HT-29 (cell line): ENCODE measurements around the gene CDK4. TPM values are rescaled to one million over a fixed set of nuclear protein-coding genes. Genes with fewer than 3 reads are reported as not detected.

Experiments
- DNase-seq: peaks from one replicate; pipeline ENCODE4 v3.0.0-alpha.2; 2015; ENCODE audit warnings: low spot score
- total RNA-seq: library from RNA; depleted of rRNA; stranded (reverse); fragments of >200 nt; shearing (Covaris generic); gene quantifications from 2 replicates; pipeline ENCODE4 v1.2.3, GENCODE V29; 2014

CDK4 gene
- total RNA-seq, 1 experiment from 2014 or later, result 310 TPM

DNA sequence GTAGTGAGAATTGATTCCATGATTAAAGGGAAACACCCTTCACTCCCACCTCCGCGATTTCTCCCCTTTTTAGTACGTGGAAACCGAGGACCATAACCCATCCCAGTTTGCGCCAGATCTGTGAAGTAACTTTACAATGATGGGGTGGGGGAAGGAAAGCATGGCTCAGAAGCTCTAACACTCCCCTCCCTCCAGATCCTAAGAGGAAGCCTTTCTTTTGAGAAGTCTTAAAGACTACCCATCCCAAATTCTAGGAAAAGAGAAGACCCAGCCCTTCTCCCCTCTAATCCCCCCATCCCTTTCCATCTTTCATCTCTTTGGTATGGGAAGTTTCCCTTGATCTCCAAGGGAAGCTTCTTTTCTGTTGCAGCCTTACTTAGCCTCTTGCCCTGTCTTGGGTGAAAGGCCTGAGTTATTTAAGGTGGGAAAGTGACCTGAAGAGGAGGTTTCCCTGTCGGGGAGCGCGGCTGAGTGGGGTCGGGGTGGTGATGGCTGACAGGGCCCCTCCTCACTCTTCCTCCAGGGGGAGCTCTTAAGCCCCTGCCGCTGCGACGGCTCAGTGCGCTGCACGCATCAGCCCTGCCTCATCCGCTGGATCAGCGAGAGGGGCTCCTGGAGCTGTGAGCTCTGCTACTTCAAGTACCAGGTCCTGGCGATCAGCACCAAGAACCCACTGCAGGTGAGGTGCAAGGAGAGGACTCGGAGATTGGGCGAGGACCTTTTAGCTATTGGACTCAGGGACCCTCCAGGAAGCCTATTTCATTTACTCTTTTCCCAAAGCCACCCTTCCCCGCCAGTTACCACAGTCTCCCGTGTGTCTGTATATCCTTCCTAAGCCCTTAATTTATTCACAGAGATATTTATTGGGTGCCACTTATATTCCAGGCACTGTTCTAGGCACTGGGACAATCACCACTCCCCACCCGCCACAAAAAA lies 4.6 kb upstream of the CDK4 start:
- DNase-seq, result peak; percentile 59

DNA sequence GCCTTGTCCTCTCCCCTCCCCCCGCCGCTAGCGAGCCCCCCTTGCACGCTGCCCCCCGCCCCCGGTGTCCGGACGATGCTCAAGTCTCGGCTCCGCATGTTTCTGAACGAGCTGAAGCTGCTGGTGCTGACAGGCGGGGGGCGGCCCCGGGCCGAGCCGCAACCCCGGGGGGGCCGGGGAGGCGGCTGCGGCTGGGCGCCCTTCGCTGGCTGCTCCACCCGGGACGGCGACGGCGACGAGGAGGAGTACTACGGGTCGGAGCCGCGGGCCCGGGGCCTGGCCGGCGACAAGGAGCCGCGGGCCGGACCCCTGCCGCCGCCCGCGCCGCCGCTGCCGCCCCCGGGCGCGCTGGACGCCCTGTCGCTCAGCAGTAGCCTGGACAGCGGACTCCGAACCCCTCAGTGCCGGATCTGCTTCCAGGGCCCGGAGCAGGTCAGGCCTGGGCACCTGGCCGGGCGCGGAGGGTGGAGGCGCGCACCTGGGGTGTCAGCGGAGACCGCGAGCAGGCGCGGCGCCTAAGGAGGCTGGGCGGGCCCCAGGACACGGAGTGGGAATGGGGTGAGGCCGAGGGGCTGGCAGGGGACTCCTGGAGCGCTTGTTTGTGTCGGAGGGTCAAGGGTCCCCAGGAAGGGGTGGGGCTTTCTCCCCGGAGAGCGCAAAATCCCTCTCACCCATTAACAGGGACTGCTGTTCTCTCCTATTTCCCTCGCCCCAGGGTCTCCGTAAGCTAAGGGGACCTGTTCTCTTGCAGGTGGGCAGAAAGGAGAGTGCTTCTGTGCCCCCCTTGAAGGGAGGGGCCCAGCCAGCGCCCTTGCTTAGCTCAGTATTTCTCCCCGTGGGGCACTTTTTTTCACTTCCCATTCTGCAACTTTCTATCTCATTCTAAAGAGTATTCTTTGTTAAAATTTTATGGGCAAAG lies 3.6 kb upstream of the CDK4 start:
- DNase-seq, result peak; percentile 41

DNA sequence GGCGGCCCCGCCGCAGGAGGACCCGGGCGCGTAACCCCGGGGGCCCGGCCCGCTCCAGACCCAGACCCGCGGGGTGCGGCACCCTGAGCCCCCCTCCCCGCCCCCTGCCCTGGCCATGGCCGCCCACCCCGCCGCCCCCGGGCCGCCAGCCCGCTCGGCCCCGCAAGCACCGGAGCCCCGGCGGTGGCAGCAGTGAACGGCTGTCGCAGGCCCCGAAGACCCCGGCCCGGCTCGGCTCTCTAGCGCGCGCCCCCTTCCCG lies 3.0 kb upstream of the CDK4 start:
- no peak for DNase-seq

DNA sequence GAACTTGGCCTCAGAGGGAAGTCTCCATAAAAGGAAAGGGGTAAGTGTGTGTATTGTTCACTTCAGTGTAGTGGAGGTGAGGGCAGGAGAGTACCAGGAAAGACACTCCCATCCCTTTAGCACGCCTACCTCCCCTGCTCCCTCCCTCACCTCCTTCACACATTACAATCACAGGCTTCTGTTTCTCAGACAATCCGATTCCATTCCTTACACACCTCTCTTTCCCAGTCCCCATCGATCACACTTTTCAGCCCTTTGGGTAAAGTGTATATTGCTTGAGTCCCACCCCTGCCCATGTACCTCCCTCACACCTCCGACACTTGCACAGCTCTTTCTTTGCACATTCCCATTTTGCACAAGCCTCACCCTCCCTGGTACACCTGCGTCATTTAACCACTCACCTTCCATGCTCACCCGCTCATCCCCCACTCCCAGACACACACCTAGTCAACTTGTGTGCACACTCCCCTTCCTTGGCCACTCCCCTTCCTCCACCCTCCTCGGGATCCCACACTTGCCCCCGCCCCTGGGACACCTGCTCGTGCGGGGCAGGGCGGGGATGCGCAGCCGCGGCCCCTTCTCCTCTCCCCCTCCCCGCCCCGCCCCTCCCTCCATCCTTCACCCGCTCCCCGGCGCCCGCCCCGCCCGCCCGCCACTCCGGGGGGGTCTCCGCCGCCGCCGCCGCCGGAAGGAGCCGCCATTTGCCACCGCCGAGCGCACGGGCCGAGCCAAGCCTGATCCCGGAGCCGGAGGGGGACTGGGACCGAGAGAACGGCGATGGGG lies 2.5 kb upstream of the CDK4 start, which contains the start of gene MARCHF9:
Gene MARCHF9 (plus strand): TSS at position 693 of the 783 bp plus-strand sequence. CDS start 426 bp downstream, outside the sequence.
- peak; percentile 75 for DNase-seq

DNA sequence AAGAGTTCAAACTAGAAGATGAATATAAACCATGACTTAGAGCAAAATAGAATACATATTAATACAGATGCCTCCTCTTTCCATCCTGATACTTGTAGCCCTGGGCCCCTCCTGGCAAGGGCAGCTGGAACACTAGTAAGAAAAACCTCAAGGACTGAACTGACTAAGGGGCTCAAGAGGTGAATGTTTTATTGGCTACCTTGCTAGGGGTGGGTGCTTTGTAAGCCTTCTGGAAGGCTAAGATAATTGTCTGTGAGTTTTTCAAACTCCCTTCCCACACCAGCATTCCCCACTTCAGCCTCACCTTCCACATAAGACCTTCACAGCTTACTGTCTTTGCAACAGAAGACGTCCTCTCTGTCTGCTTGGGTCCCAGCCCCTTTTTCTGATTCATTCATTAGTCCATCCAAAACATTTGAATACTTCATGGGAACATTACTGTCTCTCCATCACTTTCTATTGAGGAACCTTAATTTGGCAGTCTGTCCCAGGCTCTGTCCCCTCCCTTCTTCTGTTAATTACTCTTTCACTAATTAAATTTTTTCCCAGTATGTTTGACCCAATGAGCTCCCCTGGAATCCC lies 1.7 kb upstream of the CDK4 start:
- no peak for DNase-seq

DNA sequence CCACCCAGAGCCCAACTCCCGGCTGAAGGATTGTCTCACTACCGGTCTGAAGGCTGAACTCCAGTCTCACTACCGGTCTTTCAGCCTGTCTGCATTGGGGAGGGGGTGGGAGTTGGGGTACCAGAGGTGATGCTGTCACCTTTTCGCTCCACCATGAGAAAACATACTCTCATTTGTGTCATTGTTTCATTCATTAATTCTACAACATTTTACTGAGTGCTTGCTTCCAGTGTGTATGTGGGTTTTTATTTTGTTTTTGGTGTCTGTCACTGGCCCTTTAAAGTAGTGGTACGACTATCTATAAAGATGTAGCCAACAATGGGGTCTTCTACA lies 524 bp upstream of the CDK4 start:
- DNase-seq, result no peak

DNA sequence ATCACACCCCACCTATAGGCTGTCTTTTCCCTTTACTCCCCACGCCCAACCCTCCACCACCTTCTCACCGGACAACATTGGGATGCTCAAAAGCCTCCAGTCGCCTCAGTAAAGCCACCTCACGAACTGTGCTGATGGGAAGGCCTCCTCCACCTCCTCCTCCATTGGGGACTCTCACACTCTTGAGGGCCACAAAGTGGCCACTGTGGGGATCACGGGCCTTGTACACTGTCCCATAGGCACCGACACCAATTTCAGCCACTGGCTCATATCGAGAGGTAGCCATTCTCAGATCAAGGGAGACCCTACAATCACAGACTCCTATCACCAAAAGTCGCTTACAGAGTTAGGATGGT lies 700 bp downstream of the CDK4 start:
- DNase-seq, result no peak

DNA sequence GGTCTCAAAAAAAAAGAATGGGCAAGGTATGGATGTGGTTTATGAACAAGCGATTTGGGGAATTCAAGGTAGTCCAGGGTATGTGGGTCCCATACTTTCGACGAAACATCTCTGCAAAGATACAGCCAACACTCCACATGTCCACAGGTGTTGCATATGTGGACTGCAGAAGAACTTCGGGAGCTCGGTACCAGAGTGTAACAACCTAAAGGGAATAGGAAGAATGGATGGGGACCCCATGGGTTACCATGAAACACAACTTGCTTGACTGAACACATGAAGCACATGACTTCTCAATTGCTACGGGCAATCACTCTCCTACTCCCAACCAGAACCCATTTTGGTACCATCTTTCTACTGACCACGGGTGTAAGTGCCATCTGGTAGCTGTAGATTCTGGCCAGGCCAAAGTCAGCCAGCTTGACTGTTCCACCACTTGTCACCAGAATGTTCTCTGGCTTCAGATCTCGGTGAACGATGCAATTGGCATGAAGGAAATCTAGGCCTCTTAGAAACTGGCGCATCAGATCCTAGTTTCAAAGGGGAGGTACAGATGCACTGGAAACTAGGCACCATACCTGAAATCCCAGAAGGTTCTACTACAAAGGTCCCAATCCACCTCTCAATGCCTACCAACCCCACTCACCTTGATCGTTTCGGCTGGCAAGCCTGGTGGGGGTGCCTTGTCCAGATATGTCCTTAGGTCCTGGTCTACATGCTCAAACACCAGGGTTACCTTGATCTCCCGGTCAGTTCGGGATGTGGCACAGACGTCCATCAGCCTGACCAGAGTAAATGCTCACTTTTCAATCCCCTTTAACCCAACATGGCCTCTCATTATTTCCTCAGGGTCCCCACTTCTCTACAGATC lies 1.3 kb downstream of the CDK4 start:
- DNase-seq, result no peak

DNA sequence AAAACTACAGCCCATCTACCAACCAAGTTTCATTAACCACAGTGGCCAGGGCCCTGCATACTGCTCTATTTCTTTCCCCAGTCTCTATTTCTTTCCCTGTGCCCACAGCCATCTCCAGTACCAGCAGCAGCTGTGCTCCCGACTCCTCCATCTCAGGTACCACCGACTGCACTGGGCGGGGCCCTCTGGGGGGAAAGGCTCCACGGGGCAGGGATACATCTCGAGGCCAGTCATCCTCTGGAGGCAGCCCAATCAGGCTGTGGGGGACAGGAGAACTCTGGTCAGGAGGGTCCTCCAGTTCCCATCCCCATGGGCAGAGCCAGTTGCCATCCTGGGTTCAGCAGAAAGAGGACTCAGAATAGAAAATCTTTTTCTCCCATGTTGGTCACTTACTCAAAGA lies 3.0 kb downstream of the CDK4 start:
- DNase-seq, result no peak

DNA sequence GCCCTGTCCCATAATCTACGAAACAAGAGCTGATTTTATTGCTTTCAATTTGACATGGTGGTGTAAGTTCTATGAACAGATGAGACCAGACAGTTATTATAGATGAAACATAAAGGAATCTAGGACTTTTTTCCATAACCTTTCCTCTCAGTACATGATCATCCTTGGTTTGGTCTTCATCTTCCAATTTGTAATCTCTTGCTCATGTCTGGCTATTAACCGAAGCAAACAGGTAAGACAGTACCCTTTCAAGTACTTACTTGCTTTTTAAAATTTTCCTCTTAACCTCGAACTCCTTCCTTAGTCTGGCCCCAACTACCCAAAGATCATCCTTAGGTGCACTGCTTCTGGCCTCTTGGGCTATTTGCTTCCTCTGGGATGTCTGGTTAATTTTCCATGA lies 6.1 kb downstream of the CDK4 start:
- DNase-seq, result no peak

DNA sequence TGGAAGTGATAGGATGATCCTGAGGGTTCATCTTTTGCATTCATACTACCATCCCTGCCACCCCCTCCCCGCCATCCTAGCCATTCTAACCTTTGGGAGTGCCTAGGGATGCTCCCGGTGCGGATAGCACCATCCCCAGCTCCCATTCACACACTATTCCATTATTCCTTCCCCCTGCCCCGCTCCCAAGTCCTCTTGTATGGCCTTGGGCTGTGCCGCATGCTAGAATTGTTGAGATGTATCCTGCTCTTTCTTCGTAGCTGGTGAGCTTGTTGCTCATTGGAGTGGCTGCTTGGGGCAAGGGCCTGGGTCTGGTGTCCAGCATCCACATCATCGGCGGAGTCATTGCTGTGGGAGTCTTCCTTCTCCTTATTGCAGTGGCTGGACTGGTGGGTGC lies 6.6 kb downstream of the CDK4 start:
- DNase-seq, result no peak

DNA sequence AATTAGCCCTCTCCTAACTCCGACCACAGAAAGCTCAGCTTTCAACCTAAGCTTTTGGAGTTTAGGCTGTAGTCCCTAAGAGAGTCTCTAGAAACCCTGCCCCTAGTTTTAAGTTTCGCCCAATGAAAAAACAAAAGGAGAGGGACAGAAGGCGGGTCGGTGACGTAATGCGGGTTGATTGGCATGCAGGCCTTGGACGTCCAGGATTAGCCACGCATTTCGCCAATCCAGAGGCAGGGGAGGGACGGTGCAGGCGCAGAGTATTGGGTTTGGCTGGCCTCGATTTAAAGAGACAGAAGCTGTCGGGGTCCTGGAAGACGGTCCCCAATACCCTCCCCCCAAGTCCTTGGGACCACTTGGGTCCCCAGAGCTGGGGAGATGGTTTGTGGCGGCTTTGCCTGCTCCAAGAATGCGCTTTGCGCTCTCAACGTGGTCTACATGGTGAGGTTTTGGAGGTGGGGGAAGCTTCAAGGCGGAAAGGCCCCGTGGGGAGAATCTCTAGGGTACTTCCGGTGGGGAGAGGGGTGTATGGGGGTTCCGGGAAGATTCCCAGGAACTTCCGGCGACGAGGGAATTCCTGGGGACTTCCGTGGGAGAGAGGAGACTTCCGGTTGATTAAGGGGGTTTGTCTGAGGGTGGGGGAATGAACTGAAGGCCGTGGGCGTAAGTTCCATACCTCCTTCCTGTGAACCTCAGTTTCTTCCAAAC lies 7.2 kb downstream of the CDK4 start, which contains the start of gene TSPAN31:
Gene TSPAN31 (plus strand): TSS at position 263 of the 708 bp plus-strand sequence. CDS start 116 bp downstream, at position 379.
- DNase-seq, result peak; percentile 99

DNA sequence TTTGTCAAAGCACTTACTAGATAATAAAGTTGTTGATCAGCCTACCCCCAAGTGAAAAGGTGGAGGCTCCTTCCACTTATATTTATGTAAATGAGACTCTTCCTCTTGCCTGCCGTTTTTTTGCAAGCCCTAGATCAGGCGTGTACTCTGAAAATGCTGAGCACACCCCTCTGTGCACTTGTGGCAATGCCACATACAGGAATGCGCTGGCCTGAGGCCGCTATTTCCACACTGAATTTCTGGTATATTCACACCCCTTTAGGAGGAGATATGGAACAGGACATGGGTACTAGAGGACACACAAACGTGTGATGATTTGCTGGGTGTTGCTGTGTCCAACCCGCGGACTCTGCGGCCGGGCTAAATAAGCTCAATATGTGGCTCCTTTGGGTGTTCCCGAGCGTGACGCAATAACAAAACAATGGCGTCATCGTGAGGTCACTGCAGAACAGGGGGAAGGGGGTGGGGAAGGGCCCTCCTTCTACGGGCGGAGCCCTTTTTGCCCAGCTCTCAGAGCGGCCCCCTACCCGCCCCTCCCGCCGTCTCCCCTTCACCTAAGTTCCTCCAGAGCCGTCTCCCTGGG lies 7.8 kb downstream of the CDK4 start:
- DNase-seq, result no peak

DNA sequence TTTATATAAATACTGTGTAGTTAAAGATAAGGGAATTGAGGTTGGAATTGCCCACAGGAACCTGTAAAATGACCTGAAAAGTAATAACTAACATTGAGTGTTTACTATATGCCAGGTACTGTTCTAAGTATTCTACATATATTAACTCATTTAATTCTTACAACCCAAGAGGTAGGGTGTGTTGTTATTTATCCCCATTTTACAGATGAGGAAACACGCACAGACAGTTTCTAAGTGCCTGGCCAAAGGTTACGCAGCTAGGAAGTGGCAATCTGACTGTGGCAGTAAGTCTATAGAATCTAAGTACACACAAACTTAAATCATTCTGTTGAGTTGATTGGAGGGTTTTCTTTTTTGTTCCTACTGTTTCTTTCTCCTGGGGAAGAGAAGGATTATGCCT lies 8.3 kb downstream of the CDK4 start:
- DNase-seq, result no peak

DNA sequence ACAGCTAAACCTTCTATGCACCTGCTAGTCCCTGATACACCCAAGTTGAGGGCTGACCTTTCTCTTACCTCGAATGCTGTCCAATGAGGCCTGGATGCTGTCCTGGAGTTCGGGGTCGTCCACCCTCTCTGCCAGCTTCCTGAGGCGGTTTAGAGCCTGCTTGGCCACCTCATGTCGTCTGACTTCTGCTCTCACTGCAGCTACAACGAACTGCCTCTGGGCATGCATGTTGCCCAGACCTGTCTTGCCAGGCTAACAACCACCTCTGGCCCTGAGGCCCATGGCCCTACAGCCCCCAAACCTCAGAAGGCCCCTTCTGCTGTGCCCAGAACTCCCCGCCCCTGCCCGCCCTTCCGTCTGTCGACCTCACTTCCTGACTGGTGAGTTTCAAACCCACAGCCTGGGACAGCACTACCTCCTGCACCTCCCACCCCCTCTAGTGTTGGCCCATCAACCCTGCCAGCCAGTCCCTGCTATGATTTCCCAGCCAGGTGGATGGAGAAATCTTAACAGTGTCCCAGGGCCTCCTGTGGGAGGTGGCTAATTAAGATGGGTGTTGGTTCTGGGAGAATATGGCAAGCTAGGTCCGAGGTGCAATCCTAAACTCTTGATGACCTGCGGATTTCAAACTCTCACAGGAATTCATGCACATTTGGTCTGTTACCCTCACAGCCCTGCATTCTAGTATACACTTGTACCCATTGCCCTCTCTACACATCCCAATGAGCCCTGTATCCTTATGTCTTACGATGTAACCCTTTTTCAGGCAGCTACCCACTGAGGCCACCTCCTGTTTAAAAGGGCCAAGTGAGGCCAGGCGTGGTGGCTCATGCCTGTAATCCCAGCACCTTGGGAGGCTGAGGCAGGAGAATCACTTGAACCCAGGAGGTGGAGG lies 10.0 kb downstream of the CDK4 start:
- peak; percentile 37 for DNase-seq

DNA sequence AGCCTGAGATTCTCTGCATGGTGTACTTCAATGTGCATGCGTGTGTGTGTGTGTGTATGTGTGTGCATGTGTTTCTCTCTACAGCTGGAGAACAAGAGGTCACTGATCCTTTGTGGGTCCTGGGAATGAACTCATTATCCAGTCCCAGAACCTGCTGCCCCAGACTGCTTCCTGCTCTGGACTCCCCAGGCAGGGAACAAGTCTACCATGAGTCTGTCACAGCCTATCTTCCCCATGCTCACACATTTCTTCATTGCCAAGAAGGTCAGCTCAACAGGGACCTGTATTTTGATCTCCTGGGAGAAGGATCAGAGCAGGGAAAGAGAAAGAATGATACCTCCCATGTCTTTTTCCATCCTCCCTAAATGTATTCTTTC lies 10.7 kb downstream of the CDK4 start:
- no peak for DNase-seq

DNA sequence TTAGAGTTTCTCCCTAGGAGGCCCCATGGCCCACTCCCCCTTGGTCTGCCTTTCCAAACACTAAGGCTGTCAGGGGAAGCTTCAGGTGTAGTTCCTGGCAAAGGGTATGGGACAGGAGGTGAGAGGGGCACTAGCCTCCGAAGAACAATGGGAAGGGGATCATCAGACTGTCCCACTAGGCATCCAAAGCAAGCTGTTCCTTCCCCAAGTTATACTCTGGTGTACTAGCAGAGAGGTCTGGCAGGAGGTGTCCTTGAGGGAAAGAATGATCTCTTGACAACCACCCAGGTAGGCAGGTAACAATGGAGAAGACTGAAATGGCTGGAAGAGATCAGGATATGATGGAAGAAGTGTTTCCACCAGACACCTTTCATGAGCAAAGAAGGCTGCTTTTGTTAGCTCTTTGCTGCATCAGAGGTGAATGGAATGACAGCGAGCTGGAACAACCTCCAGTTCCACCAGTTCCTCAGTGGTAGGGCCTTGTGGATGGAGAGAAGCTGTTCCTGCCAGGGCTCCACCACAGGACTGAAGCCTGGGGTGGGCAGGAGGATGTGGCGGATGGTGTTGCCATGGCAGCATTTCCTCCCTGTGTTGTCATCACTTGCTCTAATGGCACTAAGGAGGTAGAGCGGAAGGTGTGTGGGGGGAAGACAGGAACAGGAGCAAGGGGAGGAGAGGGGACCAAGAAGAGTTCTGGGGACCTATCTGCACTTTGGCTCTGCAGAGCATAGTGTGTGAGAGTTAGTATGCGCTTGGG lies 11.3 kb downstream of the CDK4 start:
- DNase-seq, result no peak
